Immature natural killer cell (primary cell): Measurements from ENCODE around the gene PRSS36. TPM values are rescaled to one million over a fixed set of nuclear protein-coding genes. Genes with fewer than 3 reads are reported as not detected.

ENCODE experiments used
- DNase-seq, 3 donors: peaks; one replicate each; pipeline ENCODE4 v3.0.0; 2022; ENCODE audit warnings: mixed read lengths in 1 of 3
- H3K27ac Mint-ChIP-seq, 6 donors: one replicate each; pipeline ENCODE4 v1.8.0; 2020; ENCODE audit warnings: mixed read lengths in 6 of 6, mild to moderate bottlenecking in 5 of 6, inconsistent platforms in 4 of 6, moderate library complexity in 3 of 6
- H3K27me3 Mint-ChIP-seq, 3 donors: one replicate each; pipeline ENCODE4 v1.8.0; 2020 to 2021; ENCODE audit warnings: low read depth in 3 of 3, mild to moderate bottlenecking in 3 of 3, mixed read lengths in 3 of 3, moderate library complexity in 3 of 3, inconsistent platforms in 1 of 3
- H3K36me3 Mint-ChIP-seq, 3 donors: one replicate each; pipeline ENCODE4 v1.8.0; 2020; ENCODE audit warnings: mixed read lengths in 3 of 3, inconsistent platforms in 2 of 3, mild to moderate bottlenecking in 2 of 3
- H3K4me1 Mint-ChIP-seq, 2 donors: one replicate each; pipeline ENCODE4 v1.8.0; 2020; ENCODE audit warnings: inconsistent platforms in 2 of 2, mild to moderate bottlenecking in 2 of 2, mixed read lengths in 2 of 2, moderate library complexity in 1 of 2
- H3K4me3 Mint-ChIP-seq, 5 donors: one replicate each; pipeline ENCODE4 v1.8.0; 2020; ENCODE audit warnings: mild to moderate bottlenecking in 5 of 5, mixed read lengths in 5 of 5, inconsistent platforms in 3 of 5, moderate library complexity in 3 of 5
- H3K9me3 Mint-ChIP-seq, 6 donors: one replicate each; pipeline ENCODE4 v1.8.0; 2020; ENCODE audit warnings: mild to moderate bottlenecking in 6 of 6, mixed read lengths in 6 of 6, inconsistent platforms in 4 of 6, moderate library complexity in 3 of 6
- polyA plus RNA-seq, 3 donors: library from polyadenylated mRNA; unstranded; fragments of 300-500 nt; fragmentation: Illumina TruSeq; gene quantifications; one replicate each; pipeline ENCODE4 v1.2.3, GENCODE V29; 2021

PRSS36 gene
- polyA plus RNA-seq, 3 donors from 2014 or later = 3.4 to 8.6 (median 6.9) TPM

- H3K27me3 Mint-ChIP-seq = no peaks in the 10 kb centered on the region
- H3K4me3 Mint-ChIP-seq = no peak overlapping the region
- H3K27ac Mint-ChIP-seq = no peak overlapping the region
- no peak for DNase-seq
- H3K36me3 Mint-ChIP-seq = peaks cover 0 to 21% (median 0%) of the 10 kb centered on the region in 3 donors
- peaks cover 6 to 10% of the 10 kb centered on the region in 2 donors for H3K4me1 Mint-ChIP-seq
- no peaks in the 10 kb centered on the region for H3K9me3 Mint-ChIP-seq
These were observed 17.4 kb downstream of the PRSS36 start for GRCh38 chr16:31132303-31132979.

DNA sequence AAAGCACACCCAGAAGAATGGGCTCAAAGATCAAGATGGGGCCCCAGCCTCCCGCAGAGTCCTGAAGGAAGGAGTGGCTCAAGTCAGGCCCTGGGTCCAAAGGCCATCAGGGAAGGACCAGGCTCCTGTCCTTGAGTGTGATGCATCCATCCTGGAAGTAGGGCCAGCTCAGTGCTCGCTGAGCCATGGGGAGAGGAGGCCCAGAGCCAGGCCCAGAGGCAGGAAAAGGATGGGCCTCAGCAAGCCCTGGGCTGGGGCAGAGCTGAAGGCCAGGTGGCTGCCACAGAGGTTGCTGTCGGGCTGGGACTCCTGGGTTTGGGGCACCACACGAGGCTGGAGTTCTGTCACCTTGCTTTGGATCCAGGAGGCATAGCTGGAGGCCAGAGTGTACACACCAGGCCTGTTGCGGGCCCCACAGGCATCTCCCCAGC is 18.0 kb downstream of the PRSS36 start:
- Mint-ChIP-seq H3K9me3 (no peaks in the 10 kb centered on the region), H3K27ac (no peak overlapping the region), H3K36me3 (peaks cover 0 to 21% (median 0%) of the 10 kb centered on the region in 3 donors), H3K4me3 (no peak overlapping the region), H3K4me1 (peaks cover 6 to 10% of the 10 kb centered on the region in 2 donors), H3K27me3 (no peaks in the 10 kb centered on the region)
- DNase-seq = no peak

GRCh38 chr16:31131416-31131815 is 18.4 kb downstream of the PRSS36 start:
- Mint-ChIP-seq H3K27ac (no peak overlapping the region), H3K9me3 (no peaks in the 10 kb centered on the region), H3K4me1 (peaks cover 6 to 10% of the 10 kb centered on the region in 2 donors), H3K36me3 (peaks cover 0 to 22% (median under 1%) of the 10 kb centered on the region in 3 donors), H3K27me3 (peaks cover 0 to under 1% (median 0%) of the 10 kb centered on the region in 3 donors), H3K4me3 (no peak overlapping the region)
- no peak for DNase-seq

DNA sequence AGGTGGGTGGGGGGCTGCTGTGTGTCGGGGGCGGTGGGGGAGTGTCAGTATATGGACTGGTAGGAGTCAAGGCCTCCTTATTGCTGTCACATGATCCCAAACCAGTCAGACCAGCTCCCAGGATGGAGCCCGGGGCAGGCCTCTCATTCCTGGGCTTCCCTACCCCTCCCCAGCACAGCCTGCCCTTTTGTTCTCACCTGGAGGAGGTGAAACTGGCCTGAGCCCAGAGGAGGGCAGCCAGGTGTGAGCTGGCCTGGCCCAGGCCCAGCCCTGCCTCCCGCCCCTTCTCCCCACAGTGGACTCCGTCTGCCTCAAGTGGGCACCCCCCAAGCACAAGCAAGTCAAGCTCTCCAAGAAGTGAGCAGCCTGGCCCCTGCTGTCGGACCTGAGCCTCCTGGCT is 19.0 kb downstream of the PRSS36 start:
- no peak overlapping the region for H3K4me3 Mint-ChIP-seq
- H3K27me3 Mint-ChIP-seq = peaks cover 0 to 1% (median 0%) of the 10 kb centered on the region in 3 donors
- DNase-seq = no peak
- no peak overlapping the region for H3K27ac Mint-ChIP-seq
- no peaks in the 10 kb centered on the region for H3K9me3 Mint-ChIP-seq
- peaks cover 4 to 27% (median 6%) of the 10 kb centered on the region in 3 donors for H3K36me3 Mint-ChIP-seq
- H3K4me1 Mint-ChIP-seq = peaks cover 6 to 10% of the 10 kb centered on the region in 2 donors

GRCh38 chr16:31130336-31130891 is 19.5 kb downstream of the PRSS36 start:
- no peak for DNase-seq
- Mint-ChIP-seq H3K27ac (no peak overlapping the region), H3K4me1 (peaks cover 6 to 10% of the 10 kb centered on the region in 2 donors), H3K9me3 (no peaks in the 10 kb centered on the region), H3K36me3 (peaks cover 7 to 30% (median 8%) of the 10 kb centered on the region in 3 donors), H3K4me3 (no peak overlapping the region), H3K27me3 (peaks cover 0 to 1% (median 0%) of the 10 kb centered on the region in 3 donors)

- Mint-ChIP-seq H3K4me1 (peaks cover 6 to 10% of the 10 kb centered on the region in 2 donors), H3K9me3 (no peaks in the 10 kb centered on the region), H3K4me3 (no peak overlapping the region), H3K36me3 (peaks cover 7 to 30% (median 8%) of the 10 kb centered on the region in 3 donors), H3K27me3 (peaks cover 0 to 1% (median 0%) of the 10 kb centered on the region in 3 donors), H3K27ac (peak overlapping the region in 1 of 6 donors; percentile 32)
- no peak for DNase-seq
These were observed 20.1 kb downstream of the PRSS36 start for GRCh38 chr16:31129568-31130335.

DNA sequence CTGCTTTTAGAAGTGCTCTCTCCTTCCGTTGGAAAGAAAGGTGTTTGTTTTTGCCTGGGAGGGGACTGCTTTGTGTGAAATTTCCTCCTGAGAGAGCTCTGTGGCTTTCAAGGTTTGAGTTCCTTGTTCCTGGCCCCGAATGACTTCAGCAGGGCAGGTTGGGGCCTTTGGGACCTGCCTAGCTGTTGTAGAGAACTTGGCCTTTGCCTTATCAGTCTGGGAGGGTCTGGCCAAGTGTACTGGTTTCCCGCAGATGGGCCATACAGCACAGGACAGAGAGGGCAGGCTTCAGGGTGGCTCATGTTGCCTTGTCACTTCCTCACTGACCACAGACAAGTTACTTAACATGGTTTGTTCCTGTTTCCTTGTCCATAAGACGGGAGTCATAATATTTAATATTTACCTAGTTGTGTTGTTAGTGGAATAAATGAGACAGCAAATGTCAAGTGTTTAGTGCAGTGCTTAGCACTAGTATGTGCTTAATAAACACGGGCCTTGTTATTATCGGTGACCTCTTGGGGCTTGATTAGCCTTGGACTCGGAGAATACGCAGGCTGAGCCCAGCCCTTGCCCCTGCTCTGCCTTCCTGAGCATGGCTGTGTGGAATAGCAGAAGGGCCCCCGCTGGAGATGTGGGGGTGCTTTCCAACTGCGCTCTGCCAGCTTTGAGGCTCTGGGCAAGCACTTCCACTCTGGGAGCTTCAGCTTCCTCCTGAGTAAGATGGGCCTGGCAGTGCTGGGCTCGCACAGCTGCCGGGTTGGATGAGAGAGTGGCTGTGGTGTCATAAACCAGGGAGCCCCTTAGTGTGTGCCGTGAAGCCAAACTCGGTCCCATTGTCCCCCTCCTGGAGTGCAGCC is 20.9 kb downstream of the PRSS36 start:
- Mint-ChIP-seq H3K9me3 (no peaks in the 10 kb centered on the region), H3K4me1 (peaks cover 6 to 10% of the 10 kb centered on the region in 2 donors), H3K4me3 (peak overlapping the region in 1 of 5 donors; percentile 3), H3K27me3 (peaks cover 0 to 1% (median 0%) of the 10 kb centered on the region in 3 donors), H3K27ac (peak overlapping the region in 4 of 6 donors; percentile 78 to 82 (median 80)), H3K36me3 (peaks cover 7 to 32% (median 11%) of the 10 kb centered on the region in 3 donors)
- no peak for DNase-seq

- H3K27ac Mint-ChIP-seq = no peak overlapping the region
- H3K4me1 Mint-ChIP-seq = peaks cover 6 to 10% of the 10 kb centered on the region in 2 donors
- H3K9me3 Mint-ChIP-seq = no peaks in the 10 kb centered on the region
- no peak for DNase-seq
- no peak overlapping the region for H3K4me3 Mint-ChIP-seq
- H3K36me3 Mint-ChIP-seq = peaks cover 7 to 27% (median 13%) of the 10 kb centered on the region in 3 donors
- peaks cover 0 to 1% (median 0%) of the 10 kb centered on the region in 3 donors for H3K27me3 Mint-ChIP-seq
These were observed 22.7 kb downstream of the PRSS36 start for GRCh38 chr16:31127182-31127581.

- Mint-ChIP-seq H3K36me3 (peaks cover 11 to 35% (median 13%) of the 10 kb centered on the region in 3 donors), H3K9me3 (no peaks in the 10 kb centered on the region), H3K4me3 (no peak overlapping the region), H3K27me3 (peaks cover 0 to 4% (median 0%) of the 10 kb centered on the region in 3 donors), H3K27ac (peak overlapping the region in 1 of 6 donors; percentile 50), H3K4me1 (peaks cover 6 to 10% of the 10 kb centered on the region in 2 donors)
- DNase-seq = no peak
These were observed 24.0 kb downstream of the PRSS36 start for GRCh38 chr16:31125844-31126243.

- Mint-ChIP-seq H3K27ac (no peak overlapping the region), H3K36me3 (peaks cover 5 to 25% (median 12%) of the 10 kb centered on the region in 3 donors), H3K27me3 (peaks cover 2 to 7% (median 4%) of the 10 kb centered on the region in 3 donors), H3K4me1 (peaks cover 12 to 16% of the 10 kb centered on the region in 2 donors), H3K9me3 (no peaks in the 10 kb centered on the region), H3K4me3 (no peak overlapping the region)
- no peak for DNase-seq
These were observed 29.7 kb downstream of the PRSS36 start for GRCh38 chr16:31120129-31120528.

GRCh38 chr16:31118223-31119155 is 31.4 kb downstream of the PRSS36 start:
- no peak for DNase-seq
- H3K27me3 Mint-ChIP-seq = peaks cover 2 to 7% (median 4%) of the 10 kb centered on the region in 3 donors
- H3K36me3 Mint-ChIP-seq = peaks cover 0 to 19% (median 12%) of the 10 kb centered on the region in 3 donors
- H3K27ac Mint-ChIP-seq = peak overlapping the region; percentile 85 to 94 (median 90)
- H3K4me1 Mint-ChIP-seq = peaks cover 12 to 18% of the 10 kb centered on the region in 2 donors
- peak overlapping the region; percentile 78 to 95 (median 89) for H3K4me3 Mint-ChIP-seq
- H3K9me3 Mint-ChIP-seq = no peaks in the 10 kb centered on the region
